Activated T-cell treated with anti-CD3 and anti-CD28 coated beads, Interleukin-2, amount 50 U/mL, for 72 hours (primary cell): ENCODE measurements around the gene UBE2L6. TPM values are rescaled to one million over a fixed set of nuclear protein-coding genes. Genes with fewer than 3 reads are reported as not detected.

Experiments
- ATAC-seq, 2 donors: fragments of 150-1000 bp; cut with Tn5 transposase; replicated peaks in 1 of 2; 2 replicates each; pipeline ENCODE4 v1.10.0; 2021; ENCODE audit warnings: moderate library complexity in 2 of 2, mild to moderate bottlenecking in 1 of 2
- DNase-seq, 2 donors: peaks; one replicate each; pipeline ENCODE4 v3.0.0; 2021 to 2022; ENCODE audit warnings: mixed read lengths in 1 of 2
- H3K27ac Mint-ChIP-seq: one replicate; pipeline ENCODE4 v1.8.0; 2022; ENCODE audit warnings: mild to moderate bottlenecking, moderate library complexity, mixed read lengths
- H3K27me3 Mint-ChIP-seq: one replicate; pipeline ENCODE4 v1.8.0; 2022; ENCODE audit warnings: low read depth, mixed read lengths
- H3K36me3 Mint-ChIP-seq, 2 donors: one replicate each; pipeline ENCODE4 v1.8.0; 2022; ENCODE audit warnings: mixed read lengths in 2 of 2, mild to moderate bottlenecking in 1 of 2; ENCODE audit not compliant: insufficient read depth in 2 of 2
- H3K4me1 Mint-ChIP-seq: one replicate; pipeline ENCODE4 v1.8.0; 2022; ENCODE audit warnings: low read depth, mixed read lengths
- H3K4me3 Mint-ChIP-seq, 2 donors: one replicate each; pipeline ENCODE4 v1.8.0; 2022; ENCODE audit warnings: mild to moderate bottlenecking in 2 of 2, mixed read lengths in 2 of 2, moderate library complexity in 2 of 2
- H3K9me3 Mint-ChIP-seq, 2 donors: one replicate each; pipeline ENCODE4 v1.8.0; 2022; ENCODE audit warnings: mixed read lengths in 2 of 2
- total RNA-seq, 2 donors: library from RNA; stranded (reverse); gene quantifications; one replicate each; pipeline ENCODE4 v1.2.3, GENCODE V29; 2022

UBE2L6 gene
- total RNA-seq, 2 donors from 2014 or later = 144 to 180 TPM

DNA sequence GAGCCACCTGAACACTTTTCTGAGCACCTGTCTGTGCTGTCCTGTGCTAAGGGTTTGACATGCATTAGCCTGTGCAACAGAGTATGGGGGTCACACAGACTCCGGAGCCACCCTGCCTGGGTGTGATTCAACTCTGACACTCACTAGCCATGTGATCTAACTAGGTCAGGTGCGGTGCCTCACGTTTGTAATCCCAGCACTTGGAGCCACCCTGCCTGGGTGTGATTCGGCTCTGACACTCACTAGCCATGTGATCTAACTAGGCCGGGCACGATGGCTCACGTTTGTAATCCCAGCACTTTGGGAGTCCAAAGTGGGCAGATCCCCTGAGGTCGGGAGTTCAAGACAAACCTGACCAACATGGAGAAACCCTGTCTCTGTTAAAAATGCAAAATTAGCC lies 11.4 kb downstream of the UBE2L6 start:
- DNase-seq (no peak), ATAC-seq (no peak)
- Mint-ChIP-seq H3K36me3 (peaks cover 3 to 22% of the 10 kb centered on the region in 2 donors), H3K27me3 (no peaks in the 10 kb centered on the region), H3K9me3 (no peaks in the 10 kb centered on the region), H3K27ac (no peak overlapping the region), H3K4me1 (peaks cover 3% of the 10 kb centered on the region), H3K4me3 (no peak overlapping the region)

DNA sequence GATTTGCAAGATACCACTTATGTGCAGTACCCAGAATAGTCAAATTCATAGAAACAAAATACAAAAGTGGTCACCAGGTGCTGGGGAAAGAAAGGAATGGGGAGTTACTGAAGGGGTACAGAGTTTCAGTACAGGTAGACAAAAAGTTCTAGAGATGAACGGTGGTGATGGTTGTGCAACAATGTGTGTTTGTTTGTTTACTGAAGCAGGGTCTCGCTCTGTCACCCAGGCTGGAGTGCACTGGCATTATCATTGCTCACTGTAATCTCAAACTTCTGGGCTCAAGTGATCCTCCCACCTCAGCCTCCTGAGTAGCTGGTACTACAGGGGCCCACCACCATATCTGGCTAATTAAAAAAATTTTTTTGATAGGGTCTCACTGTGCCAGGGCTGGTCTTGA lies 12.1 kb downstream of the UBE2L6 start:
- Mint-ChIP-seq H3K4me3 (no peak overlapping the region), H3K9me3 (no peaks in the 10 kb centered on the region), H3K27ac (no peak overlapping the region), H3K36me3 (peaks cover 3 to 21% of the 10 kb centered on the region in 2 donors), H3K27me3 (no peaks in the 10 kb centered on the region), H3K4me1 (no peaks in the 10 kb centered on the region)
- ATAC-seq (no peak), DNase-seq (no peak)

DNA sequence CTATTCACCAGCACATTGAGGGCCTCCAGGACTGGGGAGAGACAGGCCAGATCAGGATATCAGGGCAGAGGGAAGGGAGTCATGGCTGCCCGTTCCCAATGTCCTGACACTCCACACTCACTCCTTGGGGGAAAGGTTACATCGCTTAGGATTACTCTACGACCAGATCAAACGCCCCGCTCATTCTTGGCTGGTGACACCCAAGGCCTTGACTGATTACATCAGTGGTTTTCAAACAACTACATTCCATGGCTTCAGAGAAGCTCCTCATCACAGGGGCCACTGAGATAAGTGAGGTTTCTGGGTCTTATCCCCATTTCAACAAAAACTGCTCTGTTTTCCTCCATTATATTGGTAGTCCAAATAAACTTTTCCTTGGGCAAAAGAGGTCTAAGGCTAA lies 15.0 kb downstream of the UBE2L6 start:
- Mint-ChIP-seq H3K27ac (no peak overlapping the region), H3K36me3 (peaks cover 3 to 20% of the 10 kb centered on the region in 2 donors), H3K4me1 (peaks cover 7% of the 10 kb centered on the region)

DNA sequence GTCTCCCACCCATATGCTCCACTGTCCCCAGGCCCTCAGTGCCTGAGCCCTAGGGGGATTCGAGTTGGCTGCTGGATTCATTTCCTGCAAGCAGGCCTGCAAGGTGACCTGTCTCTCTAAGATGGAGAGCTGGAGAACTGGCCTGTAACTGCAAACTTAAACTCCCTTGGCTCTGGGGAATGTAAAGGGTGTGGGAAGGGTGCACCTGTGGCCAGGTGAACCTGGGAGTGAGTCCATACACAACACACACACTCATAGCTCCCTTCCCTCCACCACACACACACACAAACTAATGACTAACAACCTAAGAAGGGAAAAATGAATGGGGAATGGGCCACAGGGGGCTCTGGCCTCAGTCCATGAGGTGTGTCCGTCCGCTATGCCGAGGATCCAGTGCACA lies 15.5 kb downstream of the UBE2L6 start:
- ATAC-seq = no peak
- Mint-ChIP-seq H3K9me3 (no peaks in the 10 kb centered on the region), H3K36me3 (peaks cover 6 to 15% of the 10 kb centered on the region in 2 donors), H3K4me3 (no peak overlapping the region), H3K27ac (no peak overlapping the region), H3K4me1 (peaks cover 12% of the 10 kb centered on the region), H3K27me3 (no peaks in the 10 kb centered on the region)
- DNase-seq = no peak

More for the DNA sequence above, 15.0 kb downstream of the UBE2L6 start:
- no peak for ATAC-seq
- H3K27me3 Mint-ChIP-seq = no peaks in the 10 kb centered on the region
- no peaks in the 10 kb centered on the region for H3K9me3 Mint-ChIP-seq
- no peak for DNase-seq
- H3K4me3 Mint-ChIP-seq = no peak overlapping the region

DNA sequence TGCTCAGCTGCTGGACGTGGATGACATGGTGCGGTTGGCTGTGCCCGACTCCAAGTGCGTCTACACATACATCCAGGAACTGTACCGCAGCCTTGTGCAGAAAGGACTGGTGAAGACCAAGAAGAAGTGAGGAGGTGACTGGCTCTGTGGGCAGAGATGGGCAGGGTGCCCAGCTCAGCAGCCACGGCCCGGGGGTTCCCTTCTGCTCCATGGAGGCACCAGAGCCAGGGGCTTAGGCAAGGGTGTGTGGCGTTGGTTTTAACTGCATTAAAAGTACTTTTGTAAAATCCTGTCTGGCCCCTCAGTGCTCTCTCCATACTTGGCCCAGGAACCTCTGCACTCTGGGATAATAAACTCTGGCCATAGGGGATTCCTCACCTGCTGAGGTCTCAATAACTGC lies 17.5 kb downstream of the UBE2L6 start:
- Mint-ChIP-seq H3K27me3 (no peaks in the 10 kb centered on the region), H3K27ac (no peak overlapping the region), H3K4me1 (peaks cover 13% of the 10 kb centered on the region), H3K4me3 (no peak overlapping the region), H3K36me3 (peaks cover 6 to 10% of the 10 kb centered on the region in 2 donors), H3K9me3 (no peaks in the 10 kb centered on the region)
- DNase-seq = no peak
- no peak for ATAC-seq

DNA sequence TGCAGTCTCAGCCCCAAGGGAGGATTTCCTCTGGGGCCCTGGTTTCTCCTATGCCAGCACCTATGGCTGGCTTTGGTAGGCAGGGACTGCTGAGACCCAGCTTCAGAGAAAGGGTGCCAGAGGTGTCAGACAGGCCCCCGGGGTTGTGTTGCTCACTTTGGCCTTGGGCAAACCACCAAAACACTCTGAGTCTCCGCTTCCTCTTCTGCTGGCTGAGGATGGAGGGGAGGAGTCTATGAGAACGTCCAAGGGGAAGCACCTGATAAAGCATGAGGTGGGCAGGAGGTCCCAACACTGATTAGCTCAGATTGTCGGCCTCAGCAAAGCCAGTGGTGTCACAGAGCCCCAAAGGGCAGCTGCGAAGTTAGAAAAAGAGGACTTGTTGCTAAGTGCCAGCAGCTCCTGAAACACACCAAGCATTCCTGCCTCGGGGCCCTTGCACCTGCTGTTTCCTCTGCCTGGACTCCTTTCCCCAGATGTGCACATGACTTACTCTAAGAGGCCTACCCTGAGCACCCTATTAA lies 19.6 kb downstream of the UBE2L6 start:
- peak overlapping the region; percentile 9 for H3K27ac Mint-ChIP-seq
- no peak for DNase-seq
- no peaks in the 10 kb centered on the region for H3K27me3 Mint-ChIP-seq
- H3K36me3 Mint-ChIP-seq = peaks cover 3 to 8% of the 10 kb centered on the region in 2 donors
- H3K4me3 Mint-ChIP-seq = no peak overlapping the region
- peak; percentile 43 to 75 for ATAC-seq
- H3K9me3 Mint-ChIP-seq = no peaks in the 10 kb centered on the region
- H3K4me1 Mint-ChIP-seq = peaks cover 13% of the 10 kb centered on the region

DNA sequence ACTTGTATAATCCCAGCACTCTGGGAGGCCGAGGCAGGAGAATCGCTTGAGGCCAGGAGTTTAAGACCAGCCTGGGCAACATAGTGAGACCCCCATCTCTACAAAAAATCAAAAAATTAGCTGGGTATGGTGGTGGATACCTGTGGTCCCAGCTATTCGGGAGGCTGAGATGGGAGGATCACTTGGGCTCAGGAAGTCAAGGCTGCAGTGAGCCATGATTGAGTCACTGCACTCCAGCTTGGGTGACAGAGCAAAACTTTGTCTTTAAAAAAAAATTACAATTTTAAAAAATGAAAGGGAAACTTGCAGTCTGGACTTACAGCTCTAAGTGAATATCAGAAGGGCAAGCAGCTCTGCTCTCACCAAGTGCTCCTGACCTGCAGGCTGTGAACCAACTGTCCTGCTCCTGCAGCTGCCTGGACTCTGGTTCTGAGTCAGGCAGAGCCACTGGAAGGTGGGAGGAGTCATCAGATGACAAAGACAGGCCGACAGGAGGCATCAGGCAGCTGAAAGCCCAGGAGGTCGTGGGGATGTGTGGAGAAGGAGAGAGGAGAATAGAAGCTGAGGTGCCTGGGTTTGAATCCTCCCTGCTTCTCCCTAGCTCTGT lies 20.5 kb downstream of the UBE2L6 start:
- ATAC-seq (peak; percentile 51 to 64), DNase-seq (peak in 1 of 2 donors; percentile 16)
- H3K36me3 Mint-ChIP-seq = peaks cover 2 to 5% of the 10 kb centered on the region in 2 donors
- peak overlapping the region in 1 of 2 donors; percentile 52 for H3K4me3 Mint-ChIP-seq
- no peaks in the 10 kb centered on the region for H3K9me3 Mint-ChIP-seq
- peak overlapping the region; percentile 88 for H3K27ac Mint-ChIP-seq
- no peaks in the 10 kb centered on the region for H3K27me3 Mint-ChIP-seq
- peaks cover 13% of the 10 kb centered on the region for H3K4me1 Mint-ChIP-seq

DNA sequence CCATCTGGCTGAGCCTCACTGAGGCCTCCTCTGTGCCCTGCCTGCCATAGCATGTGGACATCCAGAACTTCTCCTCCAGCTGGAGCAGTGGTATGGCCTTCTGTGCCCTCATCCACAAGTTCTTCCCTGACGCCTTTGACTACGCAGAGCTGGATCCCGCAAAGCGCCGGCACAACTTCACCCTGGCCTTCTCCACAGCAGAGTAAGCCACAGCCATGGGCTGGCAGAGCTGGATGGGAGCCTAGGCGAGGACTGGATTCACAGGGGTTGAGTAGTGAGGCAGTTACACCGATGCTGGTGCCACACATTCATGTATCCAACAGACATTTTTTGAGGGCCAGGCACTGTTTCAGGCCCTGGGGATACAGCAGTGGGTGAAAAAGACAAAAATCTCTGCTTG lies 21.0 kb downstream of the UBE2L6 start:
- Mint-ChIP-seq H3K4me1 (peaks cover 13% of the 10 kb centered on the region), H3K9me3 (no peaks in the 10 kb centered on the region), H3K27ac (no peak overlapping the region), H3K36me3 (peaks cover 2 to 5% of the 10 kb centered on the region in 2 donors), H3K27me3 (no peaks in the 10 kb centered on the region), H3K4me3 (no peak overlapping the region)
- DNase-seq (no peak), ATAC-seq (no peak)

DNA sequence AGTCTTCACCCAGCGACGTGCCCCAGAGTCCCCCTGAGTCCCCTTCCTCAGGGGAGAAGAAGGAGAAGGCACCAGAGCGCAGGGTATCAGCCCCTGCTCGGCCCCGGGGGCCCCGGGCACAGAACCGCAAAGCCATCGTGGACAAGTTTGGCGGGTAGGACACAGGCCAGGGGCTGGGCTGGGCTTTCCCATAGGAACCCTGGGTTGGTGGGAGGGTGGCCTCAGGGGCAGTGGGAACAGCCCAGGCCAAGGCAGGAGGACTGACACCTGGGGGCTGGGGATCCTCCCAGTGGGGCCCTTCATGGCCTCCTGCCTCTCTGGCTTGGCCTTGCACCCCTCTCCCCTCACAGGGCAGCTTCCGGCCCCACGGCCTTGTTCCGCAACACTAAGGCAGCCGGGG lies 21.6 kb downstream of the UBE2L6 start:
- ATAC-seq = no peak
- Mint-ChIP-seq H3K4me3 (no peak overlapping the region), H3K9me3 (no peaks in the 10 kb centered on the region), H3K27ac (no peak overlapping the region), H3K27me3 (no peaks in the 10 kb centered on the region), H3K4me1 (peaks cover 13% of the 10 kb centered on the region), H3K36me3 (peaks cover 2 to 5% of the 10 kb centered on the region in 2 donors)
- no peak for DNase-seq

DNA sequence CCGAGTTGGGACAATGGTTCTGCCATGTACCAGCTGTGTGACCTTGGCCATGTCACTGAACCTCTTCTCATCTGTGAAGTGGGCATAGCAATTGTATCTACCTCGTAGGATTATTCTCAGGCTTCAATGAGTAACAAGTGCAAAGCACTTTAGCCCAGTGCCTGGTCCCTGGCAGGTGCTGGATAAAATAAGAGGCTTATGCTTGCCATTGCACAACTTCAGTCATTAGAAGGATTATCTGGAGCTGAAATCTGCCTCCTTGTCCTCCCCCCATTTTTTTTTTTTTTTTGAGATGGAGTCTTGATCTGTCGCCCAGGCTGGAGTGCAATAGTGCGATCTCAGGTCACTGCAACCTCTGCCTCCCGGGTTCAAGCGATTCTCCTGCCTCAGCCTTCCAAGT lies 22.9 kb downstream of the UBE2L6 start:
- no peak for ATAC-seq
- DNase-seq = no peak
- peaks cover 2 to 4% of the 10 kb centered on the region in 2 donors for H3K36me3 Mint-ChIP-seq
- H3K4me1 Mint-ChIP-seq = peaks cover 13% of the 10 kb centered on the region
- no peaks in the 10 kb centered on the region for H3K27me3 Mint-ChIP-seq
- H3K4me3 Mint-ChIP-seq = no peak overlapping the region
- no peaks in the 10 kb centered on the region for H3K9me3 Mint-ChIP-seq
- no peak overlapping the region for H3K27ac Mint-ChIP-seq

DNA sequence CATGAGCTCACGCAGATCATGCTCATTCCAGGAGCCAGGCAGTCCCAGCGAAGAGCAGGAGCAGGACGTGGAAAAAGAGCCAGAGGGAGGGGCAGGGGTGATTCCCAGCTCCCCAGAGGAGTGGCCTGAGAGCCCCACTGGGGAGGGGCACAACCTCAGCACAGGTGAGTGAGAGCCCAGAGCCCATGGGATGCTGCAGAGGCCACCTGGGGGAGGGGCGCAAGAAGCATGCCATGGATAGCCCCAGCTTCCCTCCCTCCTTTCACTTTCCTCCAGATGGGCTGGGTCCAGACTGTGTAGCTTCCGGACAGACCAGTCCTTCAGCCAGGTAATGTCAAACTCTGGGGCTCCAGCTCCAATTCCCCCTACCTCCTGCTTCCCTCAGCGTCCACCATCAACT lies 23.9 kb downstream of the UBE2L6 start:
- Mint-ChIP-seq H3K4me3 (no peak overlapping the region), H3K9me3 (no peaks in the 10 kb centered on the region), H3K36me3 (peaks cover under 1 to 4% of the 10 kb centered on the region in 2 donors), H3K4me1 (peaks cover 13% of the 10 kb centered on the region), H3K27me3 (no peaks in the 10 kb centered on the region), H3K27ac (no peak overlapping the region)
- DNase-seq = no peak
- ATAC-seq = no peak

DNA sequence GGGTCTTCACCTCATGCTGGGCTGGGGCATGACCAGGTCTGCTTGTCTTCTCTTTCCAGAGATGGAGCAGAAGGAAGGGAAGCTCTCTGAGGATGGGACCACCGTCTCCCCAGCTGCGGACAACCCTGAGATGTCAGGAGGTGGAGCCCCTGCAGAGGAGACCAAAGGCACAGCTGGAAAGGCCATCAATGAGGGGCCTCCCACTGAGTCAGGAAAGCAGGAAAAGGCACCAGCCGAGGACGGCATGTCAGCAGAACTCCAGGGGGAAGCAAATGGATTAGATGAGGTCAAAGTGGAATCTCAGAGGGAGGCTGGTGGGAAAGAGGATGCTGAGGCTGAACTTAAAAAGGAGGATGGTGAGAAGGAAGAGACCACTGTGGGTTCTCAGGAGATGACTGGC lies 24.9 kb downstream of the UBE2L6 start:
- DNase-seq = no peak
- no peak for ATAC-seq
- peaks cover 0 to 4% of the 10 kb centered on the region in 2 donors for H3K36me3 Mint-ChIP-seq
- H3K27me3 Mint-ChIP-seq = no peaks in the 10 kb centered on the region
- H3K4me1 Mint-ChIP-seq = peaks cover 7% of the 10 kb centered on the region
- H3K27ac Mint-ChIP-seq = no peak overlapping the region
- no peaks in the 10 kb centered on the region for H3K9me3 Mint-ChIP-seq
- no peak overlapping the region for H3K4me3 Mint-ChIP-seq

DNA sequence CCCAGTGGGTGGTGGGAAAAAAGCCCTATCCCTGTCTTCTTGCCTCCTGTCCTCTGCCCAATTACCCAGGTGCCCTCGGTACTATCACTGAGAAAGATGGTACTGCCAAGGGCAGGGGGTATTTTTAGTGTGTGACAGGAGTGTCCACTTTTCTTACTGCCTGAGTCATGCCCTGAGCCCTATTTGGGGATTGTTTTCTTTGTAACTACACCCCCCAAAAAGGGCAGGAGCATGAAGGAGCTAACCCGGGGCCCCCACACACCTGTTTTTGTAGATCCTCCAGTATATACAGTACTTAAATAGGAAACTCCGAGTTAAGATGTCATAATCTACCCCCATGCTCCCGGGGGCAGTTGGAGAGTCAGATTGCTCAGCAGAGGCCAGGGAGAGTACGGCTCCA lies 26.3 kb downstream of the UBE2L6 start:
- DNase-seq (no peak), ATAC-seq (no peak)
- Mint-ChIP-seq H3K36me3 (peaks cover 1 to 2% of the 10 kb centered on the region in 2 donors), H3K9me3 (no peaks in the 10 kb centered on the region), H3K4me3 (no peak overlapping the region), H3K27me3 (no peaks in the 10 kb centered on the region), H3K4me1 (no peaks in the 10 kb centered on the region), H3K27ac (no peak overlapping the region)

DNA sequence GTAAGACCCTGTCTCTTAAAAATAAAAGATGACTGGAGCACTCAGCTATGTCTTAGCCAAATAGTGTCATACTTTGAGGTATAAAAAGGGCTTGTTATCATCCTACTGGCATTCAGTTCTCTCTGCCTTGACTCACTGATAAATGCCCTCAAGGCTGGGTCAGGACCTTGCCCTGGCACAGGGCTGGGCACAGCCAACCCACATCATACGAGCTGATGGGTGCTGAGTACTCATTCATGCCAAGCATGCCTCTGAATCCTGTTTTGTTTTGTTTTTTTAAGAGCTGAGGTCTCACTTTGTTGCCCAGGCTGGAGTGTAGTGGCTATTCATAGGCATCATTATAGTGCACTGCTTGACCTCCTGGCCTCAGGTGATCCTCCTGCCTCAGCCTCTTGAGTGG lies 28.1 kb downstream of the UBE2L6 start:
- ATAC-seq = no peak
- peaks cover 2 to 4% of the 10 kb centered on the region in 2 donors for H3K36me3 Mint-ChIP-seq
- no peaks in the 10 kb centered on the region for H3K4me1 Mint-ChIP-seq

More for the DNA sequence above, 28.1 kb downstream of the UBE2L6 start:
- Mint-ChIP-seq H3K27ac (no peak overlapping the region), H3K4me3 (no peak overlapping the region), H3K27me3 (no peaks in the 10 kb centered on the region), H3K9me3 (no peaks in the 10 kb centered on the region)
- no peak for DNase-seq
